GM18519 (cell line): ENCODE measurements around the gene NDUFB2.
"Not testable (repeated sequence)": the region's sequence is repeated elsewhere in the genome, so short reads cannot be mapped to it uniquely, and the experiment has no call there.

Source experiments
- ATAC-seq: cut with Tn5 transposase; IDR thresholded peaks from one replicate; pipeline ENCODE4 v1.9.1; 2021; ENCODE audit warnings: mild to moderate bottlenecking, moderate library complexity; ENCODE audit not compliant: unreplicated experiment, low FRiP score

NDUFB2 gene

GRCh38 chr7:140689199-140690152 lies 7.0 kb upstream of the NDUFB2 start:
- no peak for ATAC-seq

- no peak for ATAC-seq
These were observed 5.0 kb upstream of the NDUFB2 start for GRCh38 chr7:140691376-140692045.

GRCh38 chr7:140693849-140694248 lies 2.7 kb upstream of the NDUFB2 start:
- ATAC-seq = not testable (repeated sequence)

- no peak for ATAC-seq
These were observed 1.9 kb upstream of the NDUFB2 start for GRCh38 chr7:140694592-140694991.

- no peak for ATAC-seq
These were observed 1.1 kb upstream of the NDUFB2 start for GRCh38 chr7:140695381-140695780.

- peak; percentile 89 for ATAC-seq
These were observed 356 bp upstream of the NDUFB2 start for GRCh38 chr7:140696024-140696679.

- ATAC-seq = no peak
These were observed 1.1 kb downstream of the NDUFB2 start for GRCh38 chr7:140697447-140698143.

GRCh38 chr7:140698477-140698876 lies 2.0 kb downstream of the NDUFB2 start:
- no peak for ATAC-seq

GRCh38 chr7:140702774-140703173 lies 6.3 kb downstream of the NDUFB2 start:
- ATAC-seq = no peak

GRCh38 chr7:140704205-140704604 lies 7.7 kb downstream of the NDUFB2 start:
- ATAC-seq = no peak

GRCh38 chr7:140707132-140707531 lies 10.6 kb downstream of the NDUFB2 start:
- no peak for ATAC-seq

GRCh38 chr7:140708764-140709163 lies 12.3 kb downstream of the NDUFB2 start:
- not testable (repeated sequence) for ATAC-seq

GRCh38 chr7:140712392-140712791 lies 15.9 kb downstream of the NDUFB2 start:
- not testable (repeated sequence) for ATAC-seq

GRCh38 chr7:140714331-140715040 lies 18.0 kb downstream of the NDUFB2 start:
- no peak for ATAC-seq

- ATAC-seq = no peak
These were observed 23.2 kb downstream of the NDUFB2 start for GRCh38 chr7:140719721-140720120.

- ATAC-seq = no peak
These were observed 25.7 kb downstream of the NDUFB2 start for GRCh38 chr7:140722254-140722653.

GRCh38 chr7:140723006-140723405 lies 26.5 kb downstream of the NDUFB2 start:
- ATAC-seq = no peak

GRCh38 chr7:140723574-140723973 lies 27.1 kb downstream of the NDUFB2 start:
- ATAC-seq = no peak

- ATAC-seq = no peak
These were observed 28.2 kb downstream of the NDUFB2 start for GRCh38 chr7:140724706-140725105.

GRCh38 chr7:140726281-140726680 lies 29.8 kb downstream of the NDUFB2 start:
- ATAC-seq = no peak
